ENCODE results near the gene PITPNM1.
A peak's percentile ranks its signal among the peaks of the same experiment; 100 is the strongest.
"Not testable (repeated sequence)": the region's sequence is repeated elsewhere in the genome, so short reads cannot be mapped to it uniquely, and the experiment has no call there.

The PITPNM1 gene

GRCh38 chr11:67486481-67487195 is 18.5 kb downstream of the PITPNM1 start:
- no peak for DNase-seq

GRCh38 chr11:67485873-67486361 is 19.2 kb downstream of the PITPNM1 start:
- DNase-seq = not testable (repeated sequence)

GRCh38 chr11:67484847-67485311 is 20.3 kb downstream of the PITPNM1 start:
- no peak for DNase-seq

- no peak for DNase-seq
Observed at GRCh38 chr11:67483831-67484665, 21.1 kb downstream of the PITPNM1 start.

- peak; percentile 98 for DNase-seq
Observed at GRCh38 chr11:67482827-67483798, 22.1 kb downstream of the PITPNM1 start, which contains the start of gene AIP. TSS of gene AIP (plus strand) at chr11:67483026. CDS start at chr11:67483159, 133 bp downstream.

GRCh38 chr11:67482275-67482826 is 22.8 kb downstream of the PITPNM1 start:
- DNase-seq = no peak

- DNase-seq = not testable (repeated sequence)
Observed at GRCh38 chr11:67477344-67478050, 27.7 kb downstream of the PITPNM1 start.

GRCh38 chr11:67476692-67477091 is 28.5 kb downstream of the PITPNM1 start:
- DNase-seq = not testable (repeated sequence)

GRCh38 chr11:67472882-67473281 is 32.3 kb downstream of the PITPNM1 start:
- no peak for DNase-seq

GRCh38 chr11:67470337-67471002 is 34.7 kb downstream of the PITPNM1 start:
- no peak for DNase-seq

- DNase-seq = no peak
Observed at GRCh38 chr11:67469508-67469811, 35.7 kb downstream of the PITPNM1 start.

- DNase-seq = peak; percentile 90
Observed at GRCh38 chr11:67468759-67469507, 36.2 kb downstream of the PITPNM1 start, which contains the start of gene TMEM134. TSS of gene TMEM134 (minus strand) at chr11:67469251. CDS start at chr11:67469192, 59 bp downstream.

GRCh38 chr11:67468456-67468758 is 36.8 kb downstream of the PITPNM1 start:
- no peak for DNase-seq

GRCh38 chr11:67468056-67468455 is 37.1 kb downstream of the PITPNM1 start:
- DNase-seq = no peak

GRCh38 chr11:67466962-67467771 is 38.0 kb downstream of the PITPNM1 start:
- no peak for DNase-seq

GRCh38 chr11:67466367-67466766 is 38.8 kb downstream of the PITPNM1 start:
- DNase-seq = no peak

GRCh38 chr11:67465530-67465929 is 39.6 kb downstream of the PITPNM1 start:
- DNase-seq = not testable (repeated sequence)

GRCh38 chr11:67465189-67465510 is 40.0 kb downstream of the PITPNM1 start:
- no peak for DNase-seq

GRCh38 chr11:67464411-67465188 is 40.6 kb downstream of the PITPNM1 start:
- DNase-seq = no peak
